Gastroesophageal sphincter (tissue), 4 donors: Measurements from ENCODE around the gene TEX2. TPM values are rescaled to one million over a fixed set of nuclear protein-coding genes. Genes with fewer than 3 reads are reported as not detected.
"Not testable (repeated sequence)": the region's sequence is repeated elsewhere in the genome, so short reads cannot be mapped to it uniquely, and the experiment has no call there.

Experiments
- ATAC-seq: fragments of 150-250 bp; one replicate; pipeline ENCODE4 v1.9.1; 2016; ENCODE audit warnings: mild to moderate bottlenecking, moderate library complexity
- H3K27ac ChIP-seq, 4 donors: fragments of 200-600 bp; sonication (generic) in 3 of 4; 1 replicate in 3 of 4; 2 replicates in 1 of 4; pipeline ENCODE4 v1.5.1; 2016 to 2019
- H3K27me3 ChIP-seq: fragments of 200-600 bp; sonication (generic); one replicate; pipeline ENCODE4 v1.5.1; 2019
- H3K36me3 ChIP-seq, 2 donors: fragments of 200-600 bp; sonication (generic); one replicate each; pipeline ENCODE4 v1.5.1; 2019; ENCODE audit warnings: control low read depth in 1 of 2
- H3K4me1 ChIP-seq, 3 donors: fragments of 200-600 bp; sonication (generic); 1 replicate in 2 of 3; 2 replicates in 1 of 3; pipeline ENCODE4 v1.5.1; 2016 to 2019; ENCODE audit warnings: control low read depth in 2 of 3
- H3K4me3 ChIP-seq, 2 donors: fragments of 200-600 bp; sonication (generic); one replicate each; pipeline ENCODE4 v1.5.1; 2019; ENCODE audit warnings: mild to moderate bottlenecking in 1 of 2, moderate library complexity in 1 of 2
- H3K9me3 ChIP-seq, 3 donors: fragments of 200-600 bp; sonication (generic); one replicate each; pipeline ENCODE4 v1.5.1; 2017 to 2019; ENCODE audit warnings: control low read depth in 2 of 3
- EP300 ChIP-seq: sonication (generic); formaldehyde crosslinking; IDR thresholded peaks from one replicate; pipeline ENCODE4 v1.6.1; 2017; ENCODE audit warnings: antibody characterized with exemption, mild to moderate bottlenecking
- POLR2A ChIP-seq, 2 donors: fragments of 450-650 bp; IDR thresholded peaks; one replicate each; pipeline ENCODE4 v1.6.1; 2017; ENCODE audit warnings: antibody characterized with exemption in 2 of 2, mild to moderate bottlenecking in 2 of 2, moderate library complexity in 1 of 2
- POLR2AphosphoS5 ChIP-seq: sonication (generic); formaldehyde crosslinking; IDR thresholded peaks from one replicate; pipeline ENCODE4 v1.6.1; 2017; ENCODE audit warnings: antibody characterized with exemption
- WGBS, 2 donors: methylation state at CpG; one replicate each; pipeline ENCODE4 v1.1.5; 2018; ENCODE audit warnings: low coverage in 1 of 2; 5-methylcytosine and 5-hydroxymethylcytosine counted together
- total RNA-seq, 4 donors: library from RNA; depleted of rRNA; stranded (reverse); fragments of >200 nt; gene quantifications; one replicate each; pipeline ENCODE4 v1.1.0, GENCODE V29; 2016
- TF ChIP-seq, protein P1 (sequence below), 4 experiments: fragments of 200-600 bp in 2 of 4; fragments of 450-650 bp in 2 of 4; sonication (generic) in 1 of 4; IDR thresholded peaks; one replicate each; pipeline ENCODE4 v1.5.1; 2017 to 2019; ENCODE audit warnings: antibody characterized with exemption in 4 of 4, mild to moderate bottlenecking in 2 of 4, moderate library complexity in 2 of 4

TEX2 gene
- total RNA-seq, 4 donors from 2014 or later = 37.8 to 60.9 (median 47.0) TPM

DNA sequence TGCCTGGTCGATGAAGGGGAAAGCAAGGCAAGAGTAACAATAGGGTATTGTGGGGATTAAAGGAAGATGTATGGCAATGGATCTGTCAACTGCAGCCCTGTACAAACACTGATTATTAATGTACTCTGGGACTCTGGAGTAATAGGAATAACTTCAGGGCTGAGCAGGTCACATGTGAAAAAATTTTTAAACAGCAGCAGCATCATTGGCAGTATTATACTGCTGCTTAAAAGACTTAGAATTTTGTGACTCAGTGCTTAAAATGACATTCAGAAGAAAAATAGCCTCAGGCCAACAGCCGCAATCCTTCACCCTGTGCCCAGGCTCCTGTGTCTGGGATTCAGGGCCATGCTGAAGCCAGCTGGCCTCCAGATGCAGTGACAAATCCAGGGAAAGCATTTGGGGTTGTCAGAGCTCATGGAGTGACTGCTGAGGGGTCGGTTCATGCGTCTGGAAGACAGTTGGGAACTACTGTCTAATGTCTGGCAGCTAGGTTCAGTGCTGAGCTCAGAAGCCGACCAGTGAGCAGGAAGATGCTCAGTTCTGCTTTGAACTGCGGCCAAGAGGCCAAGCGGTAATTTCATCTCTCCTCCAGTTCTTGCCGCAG, 22.2 kb downstream of the TEX2 start:
- Histone ChIP-seq H3K4me1 (peaks cover 5 to 24% (median 16%) of the 10 kb centered on the region in 3 donors), H3K27me3 (no peaks in the 10 kb centered on the region), H3K9me3 (no peaks in the 10 kb centered on the region), H3K36me3 (no peaks in the 10 kb centered on the region), H3K27ac (peak overlapping the region; percentile 31 to 81 (median 75)), H3K4me3 (no peak overlapping the region)
- ATAC-seq = peak; percentile 94
- 6 to 8% methylated on average over 5 to 6 of the region's 8 CpGs for WGBS, 2 donors
- TF ChIP-seq POLR2AphosphoS5 (peak; percentile 88), EP300 (no peak)

DNA sequence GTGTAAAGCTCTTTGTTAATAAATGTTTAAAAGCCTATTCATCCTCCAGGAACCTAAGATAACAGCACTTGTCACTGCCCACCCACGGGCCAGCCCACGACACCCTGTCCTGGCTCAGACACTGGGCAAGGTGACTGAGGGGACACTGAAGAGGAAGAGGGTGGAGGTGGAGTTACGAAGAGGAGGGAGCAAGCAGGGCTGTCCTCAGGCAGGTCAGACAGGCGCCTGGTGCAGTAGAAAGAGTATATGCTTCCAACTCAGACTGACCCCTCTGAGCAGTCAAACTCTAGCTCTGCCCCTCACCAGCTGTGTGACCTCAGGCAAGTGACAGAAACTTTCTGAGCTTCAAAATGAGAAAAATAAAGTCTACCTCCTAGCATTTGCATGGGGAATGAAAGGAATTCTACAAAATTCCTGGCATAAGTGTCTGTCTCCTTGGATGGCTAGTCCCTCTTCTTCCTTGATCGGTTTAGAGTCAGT, 22.8 kb downstream of the TEX2 start:
- 16 to 17% methylated on average over 2 to 5 of the region's 5 CpGs for WGBS, 2 donors
- TF ChIP-seq POLR2AphosphoS5 = no peak
- TF ChIP-seq, protein P1, sequence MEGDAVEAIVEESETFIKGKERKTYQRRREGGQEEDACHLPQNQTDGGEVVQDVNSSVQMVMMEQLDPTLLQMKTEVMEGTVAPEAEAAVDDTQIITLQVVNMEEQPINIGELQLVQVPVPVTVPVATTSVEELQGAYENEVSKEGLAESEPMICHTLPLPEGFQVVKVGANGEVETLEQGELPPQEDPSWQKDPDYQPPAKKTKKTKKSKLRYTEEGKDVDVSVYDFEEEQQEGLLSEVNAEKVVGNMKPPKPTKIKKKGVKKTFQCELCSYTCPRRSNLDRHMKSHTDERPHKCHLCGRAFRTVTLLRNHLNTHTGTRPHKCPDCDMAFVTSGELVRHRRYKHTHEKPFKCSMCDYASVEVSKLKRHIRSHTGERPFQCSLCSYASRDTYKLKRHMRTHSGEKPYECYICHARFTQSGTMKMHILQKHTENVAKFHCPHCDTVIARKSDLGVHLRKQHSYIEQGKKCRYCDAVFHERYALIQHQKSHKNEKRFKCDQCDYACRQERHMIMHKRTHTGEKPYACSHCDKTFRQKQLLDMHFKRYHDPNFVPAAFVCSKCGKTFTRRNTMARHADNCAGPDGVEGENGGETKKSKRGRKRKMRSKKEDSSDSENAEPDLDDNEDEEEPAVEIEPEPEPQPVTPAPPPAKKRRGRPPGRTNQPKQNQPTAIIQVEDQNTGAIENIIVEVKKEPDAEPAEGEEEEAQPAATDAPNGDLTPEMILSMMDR (IDR thresholded peaks at IDR 0.05) = peak in 3 of 4 experiments; percentile 4 to 33 (median 28)
- H3K4me1 ChIP-seq = peaks cover 5 to 24% (median 16%) of the 10 kb centered on the region in 3 donors
- H3K27ac ChIP-seq = peak overlapping the region; percentile 31 to 81 (median 75)
- no peaks in the 10 kb centered on the region for H3K36me3 ChIP-seq
- no peaks in the 10 kb centered on the region for H3K27me3 ChIP-seq
- H3K4me3 ChIP-seq = no peak overlapping the region
- H3K9me3 ChIP-seq = no peaks in the 10 kb centered on the region
- ATAC-seq = no peak

DNA sequence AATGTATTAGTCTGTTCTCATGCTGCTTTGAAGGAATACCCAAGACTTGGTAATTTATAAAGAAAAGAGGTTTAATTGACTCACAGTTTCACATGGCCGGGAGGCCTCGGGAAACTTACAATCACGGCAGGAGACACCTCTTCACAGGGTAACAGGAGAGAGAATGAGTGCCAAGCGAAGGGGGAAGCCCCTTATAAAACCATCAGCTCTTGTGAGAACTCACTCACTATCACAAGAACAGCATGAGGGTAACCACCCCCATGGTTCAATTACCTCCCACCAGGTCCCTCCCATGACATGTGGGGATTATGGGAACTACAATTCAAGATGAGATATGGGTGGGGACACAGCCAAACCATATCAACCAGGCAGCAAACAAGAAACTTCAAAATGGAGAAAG, 24.6 kb downstream of the TEX2 start:
- not testable (repeated sequence) for H3K27me3 ChIP-seq, H3K9me3 ChIP-seq, ATAC-seq, H3K4me3 ChIP-seq, H3K36me3 ChIP-seq, H3K27ac ChIP-seq
- WGBS, 2 donors = 80 to 94% methylated on average over 4 of the region's 4 CpGs
- peaks cover 5 to 24% (median 16%) of the 10 kb centered on the region in 3 donors for H3K4me1 ChIP-seq

DNA sequence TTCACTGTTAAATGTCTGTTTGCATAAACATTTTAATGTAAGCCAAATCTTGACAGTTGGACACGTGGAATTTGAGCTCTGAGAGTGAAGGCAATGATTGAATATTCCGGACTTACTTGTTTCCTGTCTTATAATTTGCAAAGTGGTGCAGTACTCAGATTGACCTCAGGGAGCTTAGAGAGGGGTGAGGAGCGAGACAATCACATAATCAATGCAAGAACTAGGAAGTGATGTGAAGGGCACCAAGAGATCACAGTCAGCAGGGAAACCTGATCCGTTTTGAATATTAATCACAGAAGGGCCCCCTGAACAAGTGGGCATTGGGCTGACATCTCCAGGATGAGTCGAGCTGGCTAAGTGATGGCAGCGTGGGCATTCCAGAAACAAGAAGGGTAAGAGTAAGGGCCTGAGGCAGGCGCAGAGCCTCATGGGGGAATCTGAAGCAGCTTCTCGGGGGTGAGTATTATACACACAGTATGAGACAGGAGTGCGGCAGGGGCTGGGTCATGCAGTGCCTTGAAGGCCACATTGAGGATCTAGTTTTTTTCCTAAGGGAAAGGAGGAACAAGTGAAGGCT, 26.1 kb downstream of the TEX2 start:
- Histone ChIP-seq H3K9me3 (no peaks in the 10 kb centered on the region), H3K4me3 (no peak overlapping the region), H3K27ac (no peak overlapping the region), H3K27me3 (no peaks in the 10 kb centered on the region), H3K36me3 (no peaks in the 10 kb centered on the region), H3K4me1 (peaks cover 5 to 24% (median 16%) of the 10 kb centered on the region in 3 donors)
- ATAC-seq = no peak
- TF ChIP-seq, protein P1 (IDR thresholded peaks at IDR 0.05) = peak in 1 of 4 experiments; percentile 9
- TF ChIP-seq EP300 = no peak
- WGBS, 2 donors = 77 to 84% methylated on average over 8 to 9 of the region's 9 CpGs

DNA sequence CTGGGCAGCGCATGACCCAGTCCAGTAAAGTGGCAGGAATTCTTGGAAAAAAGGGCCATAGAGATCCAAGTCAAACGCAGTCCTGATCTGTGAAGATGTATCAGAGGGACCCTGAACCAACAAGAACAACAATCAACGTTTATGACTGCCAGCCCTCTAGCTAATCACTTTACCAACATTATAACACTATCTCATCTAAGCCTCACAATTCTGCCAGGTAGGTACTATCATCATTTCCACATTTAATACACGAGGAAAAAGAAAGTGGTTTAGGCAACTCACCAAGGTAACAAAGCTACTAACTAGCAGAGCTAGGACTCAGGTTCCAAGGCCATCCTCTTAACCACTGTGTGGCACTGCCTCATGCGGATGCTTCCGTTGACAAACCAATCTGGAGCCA, 28.1 kb downstream of the TEX2 start:
- Histone ChIP-seq H3K27me3 (no peaks in the 10 kb centered on the region), H3K27ac (no peak overlapping the region), H3K9me3 (no peaks in the 10 kb centered on the region), H3K36me3 (no peaks in the 10 kb centered on the region), H3K4me1 (peaks cover 7 to 25% (median 16%) of the 10 kb centered on the region in 3 donors), H3K4me3 (no peak overlapping the region)
- no peak for TF ChIP-seq POLR2AphosphoS5
- no peak for TF ChIP-seq EP300
- TF ChIP-seq POLR2A (IDR thresholded peaks at IDR 0.05) = no peak
- TF ChIP-seq, protein P1 (IDR thresholded peaks at IDR 0.05) = no peak
- ATAC-seq = no peak
- WGBS, 2 donors = 90% methylated on average over 6 of the region's 6 CpGs
